HEK293T (cell line): ENCODE data around the gene CEP85L.

ENCODE experiments used
- ELF4 ChIP-seq: fragments of 450-650 bp; IDR thresholded peaks from 2 replicates; pipeline ENCODE4 v1.6.1; 2017; ENCODE audit warnings: antibody characterized with exemption
- L3MBTL2 ChIP-seq: fragments of 450-650 bp; conservative IDR thresholded peaks from 2 replicates; pipeline ENCODE4 v1.6.1; 2016; ENCODE audit warnings: mild to moderate bottlenecking
- SUZ12 ChIP-seq: fragments of 450-650 bp; IDR thresholded peaks from 2 replicates; pipeline ENCODE4 v1.6.1; 2016; ENCODE audit warnings: mild to moderate bottlenecking
- ZNF384 ChIP-seq: fragments of 450-650 bp; IDR thresholded peaks from 2 replicates; pipeline ENCODE4 v1.6.1; 2016

- no peak for TF ChIP-seq L3MBTL2
- TF ChIP-seq ELF4, result no peak
- TF ChIP-seq ZNF384, result no peak
- TF ChIP-seq SUZ12, result no peak
These were observed 86.0 kb downstream of the CEP85L start for GRCh38 chr6:118565311-118565960.
